ENCODE measurements around the gene MAPK14.

Gene MAPK14

DNA sequence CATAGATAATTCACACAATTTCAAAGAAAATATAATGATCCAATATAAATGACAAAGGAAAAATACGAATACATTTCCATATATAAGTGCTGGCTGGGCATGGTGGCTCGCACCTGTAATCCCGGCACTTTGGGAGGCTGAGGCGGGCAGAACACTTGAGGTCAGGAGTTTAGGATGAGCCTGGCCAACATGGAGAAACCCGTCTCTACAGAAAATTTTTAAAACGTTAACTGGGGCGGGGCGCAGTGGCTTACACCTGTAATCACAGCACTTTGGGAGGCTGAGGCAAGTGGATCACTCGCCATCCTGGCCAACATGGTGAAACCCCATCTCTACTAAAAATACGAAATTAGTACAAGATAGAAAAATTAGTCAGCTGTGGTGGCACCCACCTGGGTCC, 87.8 kb downstream of the MAPK14 start:
- TF ChIP-seq FOXM1 (IDR thresholded peaks at IDR 0.05; ENCODE audit: borderline replicate concordance, low read depth) (no peak), EGR1 (IDR thresholded peaks at IDR 0.05) (no peak), CEBPB (IDR thresholded peaks at IDR 0.05) (no peak), NFIC (IDR thresholded peaks at IDR 0.05) (no peak), ZBTB7A (IDR thresholded peaks at IDR 0.05; ENCODE audit: low read depth) (no peak), CREB1 (IDR thresholded peaks at IDR 0.05; ENCODE audit: low read depth) (no peak), RAD21 (IDR thresholded peaks at IDR 0.05; ENCODE audit: low read depth) (no peak), TAF1 (IDR thresholded peaks at IDR 0.05; ENCODE audit: low read depth) (no peak), EP300 (IDR thresholded peaks at IDR 0.05; ENCODE audit: borderline replicate concordance) (no peak), YY1 (IDR thresholded peaks at IDR 0.05; ENCODE audit: low read depth) (no peak), TEAD4 (IDR thresholded peaks at IDR 0.05) (no peak), TCF12 (IDR thresholded peaks at IDR 0.05; ENCODE audit: low read depth) (no peak)
- TF ChIP-seq, protein P1, sequence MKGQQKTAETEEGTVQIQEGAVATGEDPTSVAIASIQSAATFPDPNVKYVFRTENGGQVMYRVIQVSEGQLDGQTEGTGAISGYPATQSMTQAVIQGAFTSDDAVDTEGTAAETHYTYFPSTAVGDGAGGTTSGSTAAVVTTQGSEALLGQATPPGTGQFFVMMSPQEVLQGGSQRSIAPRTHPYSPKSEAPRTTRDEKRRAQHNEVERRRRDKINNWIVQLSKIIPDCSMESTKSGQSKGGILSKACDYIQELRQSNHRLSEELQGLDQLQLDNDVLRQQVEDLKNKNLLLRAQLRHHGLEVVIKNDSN (IDR thresholded peaks at IDR 0.05): no peak
- TF ChIP-seq, protein P2, sequence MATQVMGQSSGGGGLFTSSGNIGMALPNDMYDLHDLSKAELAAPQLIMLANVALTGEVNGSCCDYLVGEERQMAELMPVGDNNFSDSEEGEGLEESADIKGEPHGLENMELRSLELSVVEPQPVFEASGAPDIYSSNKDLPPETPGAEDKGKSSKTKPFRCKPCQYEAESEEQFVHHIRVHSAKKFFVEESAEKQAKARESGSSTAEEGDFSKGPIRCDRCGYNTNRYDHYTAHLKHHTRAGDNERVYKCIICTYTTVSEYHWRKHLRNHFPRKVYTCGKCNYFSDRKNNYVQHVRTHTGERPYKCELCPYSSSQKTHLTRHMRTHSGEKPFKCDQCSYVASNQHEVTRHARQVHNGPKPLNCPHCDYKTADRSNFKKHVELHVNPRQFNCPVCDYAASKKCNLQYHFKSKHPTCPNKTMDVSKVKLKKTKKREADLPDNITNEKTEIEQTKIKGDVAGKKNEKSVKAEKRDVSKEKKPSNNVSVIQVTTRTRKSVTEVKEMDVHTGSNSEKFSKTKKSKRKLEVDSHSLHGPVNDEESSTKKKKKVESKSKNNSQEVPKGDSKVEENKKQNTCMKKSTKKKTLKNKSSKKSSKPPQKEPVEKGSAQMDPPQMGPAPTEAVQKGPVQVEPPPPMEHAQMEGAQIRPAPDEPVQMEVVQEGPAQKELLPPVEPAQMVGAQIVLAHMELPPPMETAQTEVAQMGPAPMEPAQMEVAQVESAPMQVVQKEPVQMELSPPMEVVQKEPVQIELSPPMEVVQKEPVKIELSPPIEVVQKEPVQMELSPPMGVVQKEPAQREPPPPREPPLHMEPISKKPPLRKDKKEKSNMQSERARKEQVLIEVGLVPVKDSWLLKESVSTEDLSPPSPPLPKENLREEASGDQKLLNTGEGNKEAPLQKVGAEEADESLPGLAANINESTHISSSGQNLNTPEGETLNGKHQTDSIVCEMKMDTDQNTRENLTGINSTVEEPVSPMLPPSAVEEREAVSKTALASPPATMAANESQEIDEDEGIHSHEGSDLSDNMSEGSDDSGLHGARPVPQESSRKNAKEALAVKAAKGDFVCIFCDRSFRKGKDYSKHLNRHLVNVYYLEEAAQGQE (IDR thresholded peaks at IDR 0.05; ENCODE audit: low read depth): no peak
- TF ChIP-seq, protein P3, sequence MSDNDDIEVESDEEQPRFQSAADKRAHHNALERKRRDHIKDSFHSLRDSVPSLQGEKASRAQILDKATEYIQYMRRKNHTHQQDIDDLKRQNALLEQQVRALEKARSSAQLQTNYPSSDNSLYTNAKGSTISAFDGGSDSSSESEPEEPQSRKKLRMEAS (IDR thresholded peaks at IDR 0.05): no peak

DNA sequence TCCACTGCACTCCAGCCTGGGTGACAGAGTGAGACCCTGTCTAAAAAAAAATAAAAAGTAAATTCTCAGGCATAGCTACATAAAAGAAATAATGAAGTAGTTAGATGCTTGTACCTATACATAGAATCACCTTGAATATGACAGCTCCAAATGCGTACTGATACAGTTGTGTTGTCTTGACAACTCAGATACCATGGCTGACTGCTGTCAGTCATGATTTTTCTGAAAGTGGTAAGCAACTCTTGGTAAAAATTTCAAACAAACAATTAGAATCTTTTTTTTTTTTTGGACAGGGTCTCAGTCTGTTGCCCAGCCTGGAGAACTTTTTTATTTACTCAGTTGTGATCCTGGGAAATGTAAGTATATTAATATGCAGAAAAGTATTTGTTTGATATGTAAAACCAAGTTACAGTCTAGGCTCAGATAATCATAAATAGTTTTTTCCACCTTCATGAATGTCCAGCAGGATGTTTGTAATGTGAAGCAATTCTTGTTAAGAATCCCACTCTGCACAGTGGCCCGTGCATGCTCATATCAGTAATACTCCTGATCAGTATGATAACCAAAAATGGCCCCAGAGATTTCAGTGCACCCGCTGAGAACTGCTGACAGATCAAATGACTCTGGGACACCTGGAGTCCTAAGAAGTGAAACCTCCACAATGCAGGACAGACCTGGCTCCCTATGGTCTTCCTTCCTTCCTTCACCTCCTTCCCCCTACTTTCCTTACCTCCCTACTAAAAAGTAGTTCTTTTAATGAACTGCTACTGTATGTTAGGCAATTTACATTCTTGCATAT, 88.7 kb downstream of the MAPK14 start:
- TF ChIP-seq TEAD4 (IDR thresholded peaks at IDR 0.05): no peak

DNA sequence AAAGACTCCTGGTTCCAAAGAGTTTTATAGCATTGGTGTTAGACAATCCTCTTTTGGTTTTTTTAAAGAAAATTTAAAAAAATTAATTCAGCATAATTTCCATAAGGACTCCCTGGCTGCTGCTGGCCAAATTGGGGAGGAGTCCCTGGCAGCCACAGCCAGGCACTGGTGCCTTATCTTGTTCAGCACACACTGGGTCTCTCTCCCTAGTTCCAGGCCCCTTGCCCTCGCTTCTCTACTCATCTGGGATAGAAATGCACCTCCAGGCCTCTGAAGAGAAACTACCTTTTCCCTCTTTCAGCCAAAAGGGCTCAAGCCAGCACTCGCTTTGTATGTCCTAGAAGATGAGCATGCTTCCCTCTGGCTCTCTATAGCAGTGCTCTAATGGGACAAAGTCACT, 89.3 kb downstream of the MAPK14 start:
- TF ChIP-seq EP300 (IDR thresholded peaks at IDR 0.05; ENCODE audit: borderline replicate concordance) (no peak), CEBPB (IDR thresholded peaks at IDR 0.05) (no peak), FOXM1 (IDR thresholded peaks at IDR 0.05; ENCODE audit: borderline replicate concordance, low read depth) (no peak), TCF12 (IDR thresholded peaks at IDR 0.05; ENCODE audit: low read depth) (no peak), TAF1 (IDR thresholded peaks at IDR 0.05; ENCODE audit: low read depth) (no peak), TEAD4 (IDR thresholded peaks at IDR 0.05) (no peak), ZBTB7A (IDR thresholded peaks at IDR 0.05; ENCODE audit: low read depth) (no peak), RAD21 (IDR thresholded peaks at IDR 0.05; ENCODE audit: low read depth) (no peak), NFIC (IDR thresholded peaks at IDR 0.05) (no peak), YY1 (IDR thresholded peaks at IDR 0.05; ENCODE audit: low read depth) (no peak), CREB1 (IDR thresholded peaks at IDR 0.05; ENCODE audit: low read depth) (no peak), EGR1 (IDR thresholded peaks at IDR 0.05) (no peak)
- TF ChIP-seq, protein P1 (IDR thresholded peaks at IDR 0.05): no peak
- TF ChIP-seq, protein P2 (IDR thresholded peaks at IDR 0.05; ENCODE audit: low read depth): no peak
- TF ChIP-seq, protein P3 (IDR thresholded peaks at IDR 0.05): no peak

DNA sequence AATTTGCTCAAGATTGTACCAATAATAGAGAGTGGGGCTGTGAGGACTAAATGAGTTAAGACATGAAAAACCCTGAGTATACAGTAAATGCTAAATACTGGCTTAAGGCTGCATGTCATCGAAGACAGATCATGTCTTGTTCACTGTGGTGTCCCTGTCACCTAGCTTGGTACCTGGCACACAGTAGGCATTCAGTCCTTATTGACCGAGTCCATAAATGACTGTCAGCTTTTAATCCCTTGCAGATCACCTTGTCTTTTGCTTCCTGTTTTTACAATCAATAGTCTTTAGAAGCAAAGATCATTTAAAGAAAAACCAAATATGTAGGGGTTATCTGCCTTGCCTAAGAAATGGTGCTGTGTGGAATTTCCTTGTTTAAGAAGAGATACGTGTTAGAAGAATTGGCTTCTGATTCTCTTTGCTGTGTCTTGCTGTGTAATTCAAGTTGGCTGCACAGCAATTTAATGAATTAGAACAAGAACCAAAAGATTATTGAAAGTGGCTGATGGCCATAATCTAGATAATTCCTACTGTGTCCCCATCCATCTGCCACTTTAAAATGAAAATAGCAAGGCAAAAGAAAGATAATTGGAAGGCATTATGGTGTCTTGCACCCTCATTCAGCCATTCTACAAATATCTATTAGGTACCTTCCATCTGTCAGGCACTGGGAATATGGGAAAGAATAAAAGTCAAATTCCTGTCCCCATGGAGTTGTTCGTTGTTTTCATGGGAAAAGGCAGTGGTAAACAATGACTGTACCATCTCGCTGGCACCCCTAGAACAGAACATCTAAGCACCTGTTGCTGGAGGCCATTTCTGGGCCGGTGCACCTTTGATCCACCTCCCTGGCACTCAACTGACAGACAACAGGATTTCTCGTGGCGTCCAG, 90.3 kb downstream of the MAPK14 start:
- TF ChIP-seq FOXM1 (IDR thresholded peaks at IDR 0.05; ENCODE audit: borderline replicate concordance, low read depth) (no peak), YY1 (IDR thresholded peaks at IDR 0.05; ENCODE audit: low read depth) (no peak), TAF1 (IDR thresholded peaks at IDR 0.05; ENCODE audit: low read depth) (no peak), CEBPB (IDR thresholded peaks at IDR 0.05) (no peak), NFIC (IDR thresholded peaks at IDR 0.05) (no peak)

DNA sequence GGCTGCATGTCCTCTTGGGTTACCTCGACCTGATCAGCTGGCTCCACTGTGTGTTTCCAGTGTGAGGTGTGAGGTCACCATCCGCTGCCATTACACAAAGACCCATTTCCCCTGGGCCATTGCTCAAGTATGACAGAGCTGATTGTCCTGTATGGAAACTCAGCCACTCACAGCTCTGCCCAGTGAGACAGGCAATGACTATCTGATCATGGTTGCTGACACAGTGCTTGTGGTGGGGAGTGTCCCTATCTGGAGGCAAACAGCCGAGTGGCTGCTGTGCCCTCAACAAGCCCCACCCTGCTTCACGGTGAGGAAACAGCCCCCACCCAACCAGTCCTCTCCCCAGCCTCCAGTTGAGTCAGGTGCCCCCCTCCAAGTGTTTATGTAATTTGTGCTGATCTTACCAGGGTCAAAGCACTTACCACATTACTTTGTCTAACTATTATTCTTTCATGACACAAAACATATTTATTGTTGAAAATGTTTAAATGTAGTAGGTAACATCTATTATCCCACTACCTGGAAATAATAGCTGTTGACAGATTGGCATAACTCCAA, 91.0 kb downstream of the MAPK14 start:
- no peak for TF ChIP-seq EP300 (IDR thresholded peaks at IDR 0.05; ENCODE audit: borderline replicate concordance)
- TF ChIP-seq, protein P1 (IDR thresholded peaks at IDR 0.05): no peak
- no peak for TF ChIP-seq CREB1 (IDR thresholded peaks at IDR 0.05; ENCODE audit: low read depth)
- TF ChIP-seq YY1 (IDR thresholded peaks at IDR 0.05; ENCODE audit: low read depth): no peak
- TF ChIP-seq TEAD4 (IDR thresholded peaks at IDR 0.05): no peak
- TF ChIP-seq TCF12 (IDR thresholded peaks at IDR 0.05; ENCODE audit: low read depth): no peak
- no peak for TF ChIP-seq EGR1 (IDR thresholded peaks at IDR 0.05)
- TF ChIP-seq NFIC (IDR thresholded peaks at IDR 0.05): no peak
- TF ChIP-seq, protein P3 (IDR thresholded peaks at IDR 0.05): no peak
- TF ChIP-seq ZBTB7A (IDR thresholded peaks at IDR 0.05; ENCODE audit: low read depth): no peak
- TF ChIP-seq FOXM1 (IDR thresholded peaks at IDR 0.05; ENCODE audit: borderline replicate concordance, low read depth): no peak
- no peak for TF ChIP-seq TAF1 (IDR thresholded peaks at IDR 0.05; ENCODE audit: low read depth)
- TF ChIP-seq CEBPB (IDR thresholded peaks at IDR 0.05): no peak

All from Ishikawa (cell line).